Right hindlimb (tissue), 1 donor: Measurements from ENCODE around the gene NUP210.
A peak's percentile ranks its signal among the peaks of the same experiment; 100 is the strongest.
"Not testable (repeated sequence)": the region's sequence is repeated elsewhere in the genome, so short reads cannot be mapped to it uniquely, and the experiment has no call there.

Source experiments
- DNase-seq: peaks from one replicate; pipeline ENCODE4 v3.0.0-alpha.2; 2018

NUP210 gene

DNA sequence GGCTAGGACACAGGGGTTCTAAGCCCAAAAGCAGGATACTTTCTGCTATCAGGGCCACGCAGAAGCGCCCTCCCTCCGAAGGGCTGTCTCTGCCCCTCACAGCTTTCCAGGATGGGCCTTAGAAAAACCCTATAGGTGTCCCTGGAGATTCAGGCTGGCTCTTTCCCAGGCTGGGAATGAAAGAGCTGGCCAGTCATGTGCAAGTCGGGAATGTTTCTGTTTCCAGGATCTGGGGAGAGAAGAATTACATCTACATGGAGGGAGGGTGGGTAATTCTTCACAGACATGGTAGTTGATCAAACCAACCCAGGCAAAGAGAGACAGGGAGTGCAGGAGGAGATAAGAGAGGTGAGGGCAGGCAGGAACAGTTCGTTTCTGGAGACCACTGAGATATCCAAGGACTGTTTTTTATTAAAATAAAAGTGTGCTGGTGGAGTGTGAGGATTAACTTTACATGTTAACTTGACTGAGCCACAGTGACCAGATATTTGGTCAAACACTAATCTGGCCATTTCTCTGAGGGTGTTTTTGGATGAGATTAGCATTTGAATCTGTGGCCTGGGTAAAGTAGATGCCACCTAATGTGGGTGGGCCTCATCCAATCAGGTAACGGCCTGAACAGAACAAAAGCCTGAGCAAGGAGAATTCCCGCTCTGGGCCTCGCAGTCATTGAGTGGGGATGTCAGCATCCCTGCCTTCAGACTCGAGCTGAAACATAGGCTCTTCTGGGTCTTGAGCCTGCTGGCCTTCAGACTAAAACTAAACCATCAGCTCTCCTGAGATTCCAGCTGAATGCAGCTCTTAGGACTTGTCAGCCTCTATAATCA is 15.3 kb downstream of the NUP210 start:
- no peak for DNase-seq

DNA sequence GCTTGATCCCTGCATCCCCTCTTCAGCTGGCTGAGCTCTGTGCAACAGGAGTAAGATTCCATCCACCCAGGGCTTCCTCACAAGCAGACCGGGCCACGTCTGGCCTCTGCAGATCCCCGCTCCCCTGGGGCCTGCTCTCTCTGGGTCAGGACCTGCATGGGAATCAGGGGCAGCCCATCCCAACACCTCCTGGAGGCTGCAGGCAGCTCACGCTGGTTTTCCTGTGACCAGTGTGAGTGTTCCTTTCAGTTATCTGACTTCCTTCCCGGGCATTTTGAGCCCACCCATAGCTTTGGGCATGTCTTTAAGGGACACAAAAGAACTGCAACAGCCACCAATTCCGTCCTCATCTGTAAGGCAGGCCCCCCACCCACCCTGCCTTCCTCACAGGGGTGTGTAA is 16.3 kb downstream of the NUP210 start:
- no peak for DNase-seq

DNA sequence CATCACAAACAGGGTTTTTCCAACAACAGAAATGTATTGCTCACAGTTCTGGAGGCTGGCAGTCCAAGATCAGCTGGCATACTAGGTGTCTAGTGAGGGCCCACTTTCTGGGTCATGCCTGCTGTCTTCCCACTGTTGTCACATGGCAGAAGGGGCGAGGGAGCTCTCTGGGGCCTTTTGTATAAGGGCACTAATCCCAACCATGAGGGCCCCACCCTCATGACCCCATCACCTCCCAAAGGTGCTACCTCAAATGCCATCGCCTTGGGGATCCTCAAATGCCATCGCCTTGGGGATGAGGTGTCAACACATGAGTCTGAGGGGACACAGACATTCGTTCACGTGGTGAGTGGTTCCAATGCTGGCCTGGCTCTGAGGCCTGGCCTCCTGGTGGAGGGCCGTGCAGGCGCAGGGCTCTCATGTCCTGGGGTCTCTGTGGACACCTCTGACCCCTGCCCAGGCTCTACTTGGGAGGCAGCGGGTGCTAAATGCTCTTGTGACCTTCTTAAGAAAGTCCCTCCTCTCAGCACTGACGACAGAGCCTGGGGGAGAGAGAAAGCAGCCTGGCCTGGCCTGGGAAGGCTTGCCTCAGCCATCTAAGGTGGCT is 16.8 kb downstream of the NUP210 start:
- no peak for DNase-seq

DNA sequence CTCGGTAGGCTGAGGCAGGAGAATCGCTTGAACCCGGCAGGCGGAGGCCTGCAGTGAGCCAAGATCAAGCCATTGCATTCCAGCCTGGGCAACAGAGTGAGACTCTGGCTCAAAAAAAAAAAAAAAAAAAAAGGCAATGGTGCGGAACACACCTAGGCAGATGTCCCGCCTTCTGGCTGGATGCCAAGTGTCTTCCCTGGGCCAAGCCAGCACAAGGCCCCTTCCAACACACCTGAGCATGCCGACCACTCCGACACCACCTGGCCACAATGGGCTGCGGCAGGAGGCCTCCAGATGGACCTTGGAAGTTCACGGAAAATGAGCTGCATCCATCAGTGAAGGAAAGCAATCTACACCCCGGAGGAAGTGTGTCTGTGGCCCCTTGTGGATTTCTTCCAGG is 19.0 kb downstream of the NUP210 start:
- no peak for DNase-seq

DNA sequence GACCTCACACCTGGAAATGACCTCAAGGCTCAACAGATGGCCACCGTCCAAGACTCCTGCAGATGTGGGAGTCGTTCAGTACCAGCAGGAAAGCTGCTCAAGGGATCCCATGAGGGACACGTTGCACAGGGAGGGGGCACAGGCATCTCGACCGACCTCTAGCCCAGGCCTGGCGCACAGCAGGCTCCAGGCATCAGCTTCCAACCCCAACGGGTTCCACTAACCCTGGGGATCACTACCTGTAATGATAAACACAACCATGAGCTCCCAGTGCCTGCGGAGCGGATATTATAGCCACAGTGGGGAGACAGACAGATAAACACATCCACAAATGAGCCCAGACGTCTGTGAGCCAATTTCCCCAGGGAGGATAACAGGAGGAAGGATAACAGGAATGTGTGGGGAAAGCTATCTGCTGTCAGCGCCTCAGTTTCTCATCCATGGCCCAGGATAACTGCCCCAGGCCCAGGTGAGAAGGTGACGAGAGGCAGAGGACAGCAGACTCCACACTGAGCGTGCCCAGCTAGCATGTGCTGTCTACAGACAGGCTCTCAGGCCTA is 19.9 kb downstream of the NUP210 start:
- DNase-seq: no peak

DNA sequence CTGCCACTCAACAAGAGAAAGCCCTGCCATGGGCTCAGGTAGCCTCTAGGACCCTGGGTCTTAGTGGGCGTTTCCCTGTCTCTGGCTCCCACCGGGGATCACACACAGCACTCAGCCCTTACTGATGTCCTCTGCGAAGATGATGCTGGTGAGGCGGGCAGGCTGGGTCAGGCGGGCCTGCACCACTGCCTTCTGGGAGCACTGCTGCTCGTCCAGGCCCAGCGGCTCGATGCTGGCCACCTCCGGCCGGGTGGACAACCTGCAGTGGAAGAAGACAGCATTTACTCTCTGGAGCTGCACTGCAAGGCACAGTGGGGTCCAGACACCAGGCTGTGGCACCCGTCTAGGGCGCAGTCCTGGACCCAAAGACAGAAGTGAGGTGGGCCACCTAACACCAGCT is 20.5 kb downstream of the NUP210 start:
- DNase-seq: no peak

DNA sequence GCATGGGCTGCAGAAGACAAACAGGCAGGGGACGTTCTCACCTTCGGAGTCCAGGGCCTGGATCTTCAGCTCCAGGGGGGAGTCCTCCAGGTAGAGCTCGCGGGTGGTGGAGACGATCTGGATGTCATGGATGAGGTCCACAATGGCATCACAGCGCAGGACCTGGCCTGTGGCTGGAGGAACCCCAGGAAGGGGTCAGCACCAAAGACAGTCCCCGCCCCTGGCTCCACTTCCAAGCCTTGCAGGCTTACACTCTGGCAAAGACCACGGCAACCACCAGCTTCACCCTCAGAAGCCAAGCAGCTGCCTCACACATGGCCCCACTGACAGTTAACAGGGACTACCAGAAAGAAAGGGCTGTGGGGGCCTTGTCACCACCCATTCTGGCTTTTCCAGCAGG is 22.8 kb downstream of the NUP210 start:
- DNase-seq: no peak

DNA sequence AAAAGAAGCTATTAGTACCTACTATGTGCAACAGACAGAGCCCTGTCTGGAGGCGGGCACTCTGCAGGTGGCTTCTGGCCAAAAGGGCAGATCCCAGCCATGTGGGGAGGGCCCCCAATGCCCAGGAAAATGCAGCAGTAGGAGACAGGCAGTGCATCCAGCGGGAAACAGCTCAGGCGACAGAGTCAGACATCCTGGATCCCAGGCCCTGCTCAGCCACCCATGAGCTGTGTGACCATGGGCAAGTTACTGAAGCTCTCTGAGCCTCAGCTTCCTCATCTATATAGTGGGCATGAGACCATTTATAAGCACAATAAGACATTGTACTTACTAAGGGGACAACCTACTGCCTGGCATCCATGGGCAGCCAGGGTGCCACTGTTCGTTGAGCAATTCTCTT is 25.8 kb downstream of the NUP210 start:
- no peak for DNase-seq

DNA sequence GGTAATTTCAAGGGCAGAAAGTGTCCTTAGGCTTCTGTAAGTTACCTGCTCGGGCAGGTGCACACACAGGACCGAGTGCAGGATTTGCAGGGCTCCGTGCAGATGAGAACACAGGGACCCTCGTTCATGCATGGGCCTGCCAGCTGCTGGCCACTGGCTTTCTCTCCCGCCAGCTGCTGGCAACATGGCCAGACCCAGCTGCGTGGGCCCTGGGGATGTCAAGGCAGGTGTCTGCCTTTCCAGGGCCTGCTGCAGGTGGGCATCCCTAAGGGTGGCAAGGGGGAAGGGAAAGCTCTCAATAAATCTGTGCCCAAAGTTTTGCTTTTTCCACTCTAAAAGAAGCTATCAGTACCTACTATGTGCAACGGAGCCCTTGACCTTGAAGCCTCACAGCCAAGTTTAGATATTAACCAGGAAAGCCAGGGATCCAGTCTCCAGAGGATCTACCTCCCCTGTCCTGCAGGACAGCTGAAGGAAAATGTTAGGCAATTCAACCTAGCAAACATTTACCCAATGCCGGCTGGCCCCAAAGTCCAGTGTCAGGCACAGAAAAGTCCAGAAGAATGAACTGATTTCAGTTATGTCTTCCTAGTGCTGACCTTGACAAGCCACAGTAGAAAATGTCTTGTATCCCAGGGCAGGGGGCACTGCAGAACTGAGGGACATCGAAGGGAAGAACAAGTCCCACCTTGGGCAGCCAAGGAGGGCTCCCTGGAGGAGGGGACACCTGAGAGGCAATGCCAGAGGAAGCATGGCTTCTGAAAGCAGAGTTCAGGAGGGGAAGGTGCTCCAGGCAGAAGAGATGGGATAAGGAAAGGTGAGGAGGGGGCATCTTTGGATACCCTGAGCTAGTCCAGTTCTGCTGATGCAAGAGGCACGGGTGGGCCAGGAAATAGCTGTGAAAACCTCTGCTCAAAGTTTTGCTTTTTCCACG is 26.4 kb downstream of the NUP210 start:
- DNase-seq: no peak

DNA sequence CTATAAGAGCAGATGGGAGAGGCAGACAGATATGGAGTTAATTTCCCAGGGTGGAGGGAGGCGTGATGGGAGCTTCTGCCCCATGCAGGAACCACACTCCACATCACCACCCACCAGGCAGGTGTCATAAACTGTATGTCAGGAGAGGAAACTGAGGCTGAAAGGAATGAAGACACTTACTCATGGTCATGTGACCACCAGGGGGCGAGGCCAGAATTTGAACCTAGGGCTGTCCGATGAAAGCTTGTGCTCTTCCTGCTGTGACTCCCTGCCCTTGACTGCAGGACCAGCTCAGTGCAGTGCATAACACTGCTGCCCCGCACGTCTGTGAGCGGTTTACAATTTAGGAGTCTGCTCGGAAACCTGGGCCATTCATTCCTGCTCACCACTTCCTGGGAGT is 28.8 kb downstream of the NUP210 start:
- DNase-seq: no peak

DNA sequence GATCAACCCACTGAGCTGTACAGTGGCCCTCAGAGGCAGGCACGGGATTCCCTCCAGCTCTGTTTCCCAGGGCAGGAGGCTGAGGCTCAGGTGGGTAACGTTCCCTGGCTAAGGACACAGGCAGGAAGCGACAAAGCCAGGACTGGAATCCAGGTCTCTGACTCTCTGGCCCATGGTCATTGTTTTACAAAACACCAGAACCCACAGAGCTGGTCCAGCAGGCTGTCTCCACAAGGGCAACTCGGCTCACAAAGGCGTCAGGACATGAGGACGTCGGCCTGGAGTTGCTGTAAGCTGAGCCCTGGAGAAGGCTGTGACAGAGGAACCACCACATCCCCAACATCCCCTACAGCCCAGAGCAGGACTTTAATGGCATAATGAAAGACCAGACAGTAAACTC is 30.7 kb downstream of the NUP210 start:
- DNase-seq: no peak

DNA sequence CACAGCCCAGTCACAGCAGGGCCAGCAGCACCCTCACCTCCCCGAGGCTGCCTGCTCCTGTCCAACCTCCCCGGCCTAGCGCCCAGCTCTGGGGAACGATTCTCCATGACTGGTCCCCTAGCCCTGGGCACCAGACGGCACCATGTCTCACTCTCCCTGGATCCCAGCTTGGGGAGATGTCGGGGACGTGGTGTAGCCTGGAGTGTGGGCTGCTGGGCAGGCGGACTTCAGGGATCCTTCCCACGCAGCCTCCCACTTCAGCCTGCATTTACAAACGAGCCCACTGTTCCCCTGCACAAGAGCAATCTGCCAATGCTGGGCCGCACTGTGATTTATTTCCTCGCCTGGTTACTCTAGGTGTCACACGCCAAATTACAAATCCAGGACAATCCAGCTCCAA is 31.3 kb downstream of the NUP210 start:
- no peak for DNase-seq

DNA sequence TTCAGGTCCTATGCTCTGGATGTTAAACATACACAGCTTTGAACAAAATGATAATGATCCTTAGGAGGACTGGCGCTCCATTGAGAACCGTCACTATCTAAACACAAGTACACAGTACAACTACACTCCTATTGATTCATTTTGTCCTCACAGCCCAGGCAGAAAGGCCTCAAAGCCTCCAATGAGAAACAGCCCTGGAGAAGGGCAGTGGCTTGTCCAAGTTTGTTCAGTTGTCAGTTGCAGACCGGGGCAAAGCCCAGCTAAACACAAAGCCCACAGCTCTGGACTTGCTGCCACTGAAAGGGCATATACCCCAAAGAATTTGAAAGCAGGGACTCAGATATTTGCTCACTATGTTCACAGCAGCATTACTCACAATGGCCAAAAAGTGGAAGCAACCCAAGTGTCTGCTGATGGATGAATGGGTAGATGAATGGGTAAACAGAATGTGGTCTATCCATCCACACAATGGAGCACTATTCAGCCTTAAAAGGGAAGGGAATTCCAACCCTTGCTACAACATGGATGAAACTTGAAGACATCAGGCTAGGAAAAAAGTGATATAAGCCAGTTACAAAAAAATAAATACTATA is 34.7 kb downstream of the NUP210 start:
- no peak for DNase-seq

DNA sequence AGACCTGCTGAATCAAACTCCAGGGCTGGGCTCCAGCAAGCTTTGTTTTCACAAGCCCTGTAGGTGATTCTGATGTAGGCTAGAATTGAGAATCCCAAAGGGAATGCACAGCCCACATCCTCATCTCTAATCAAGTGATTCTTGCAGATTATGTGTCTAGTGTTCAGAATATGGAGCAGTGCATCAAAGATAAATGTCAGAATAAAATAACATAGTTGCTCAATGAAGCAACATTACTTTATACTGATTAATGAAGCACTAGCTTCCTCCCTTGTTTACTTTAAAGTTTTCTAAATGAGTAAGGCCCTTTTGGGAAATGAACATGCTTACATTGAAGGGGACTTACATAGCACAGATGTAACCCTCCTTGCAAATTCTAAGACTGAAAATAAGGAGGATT is 39.2 kb downstream of the NUP210 start:
- DNase-seq: no peak

DNA sequence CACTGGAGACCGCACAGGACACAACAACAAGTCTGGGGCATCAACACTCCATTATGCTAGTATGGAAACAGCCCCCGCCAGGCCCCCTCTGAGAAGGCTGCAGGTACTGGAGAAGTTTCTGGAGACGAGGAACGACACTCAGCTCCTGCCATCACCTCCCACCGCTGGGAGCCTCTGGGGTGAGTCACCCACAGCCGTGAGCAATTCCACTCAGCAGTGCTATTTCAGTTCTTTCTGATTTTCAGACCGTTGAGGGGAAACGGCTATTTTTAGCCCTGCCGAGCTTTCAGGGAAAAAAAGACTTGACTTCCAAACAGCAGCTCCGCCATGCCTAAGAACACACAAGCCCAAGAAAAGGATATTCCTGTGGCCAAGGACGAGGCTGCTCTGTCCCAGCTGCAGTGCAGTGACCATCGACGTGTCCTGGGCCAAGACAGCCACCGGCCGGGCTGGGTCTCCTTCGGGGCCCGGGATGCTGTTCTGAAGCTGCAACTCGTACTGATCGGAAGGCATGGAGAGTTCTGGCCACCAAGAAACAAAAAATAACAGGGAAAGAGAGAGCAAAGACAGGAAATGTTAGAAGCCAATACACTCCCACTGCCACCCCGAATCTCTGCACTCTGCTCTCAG is 40.8 kb downstream of the NUP210 start:
- DNase-seq: peak; percentile 53

DNA sequence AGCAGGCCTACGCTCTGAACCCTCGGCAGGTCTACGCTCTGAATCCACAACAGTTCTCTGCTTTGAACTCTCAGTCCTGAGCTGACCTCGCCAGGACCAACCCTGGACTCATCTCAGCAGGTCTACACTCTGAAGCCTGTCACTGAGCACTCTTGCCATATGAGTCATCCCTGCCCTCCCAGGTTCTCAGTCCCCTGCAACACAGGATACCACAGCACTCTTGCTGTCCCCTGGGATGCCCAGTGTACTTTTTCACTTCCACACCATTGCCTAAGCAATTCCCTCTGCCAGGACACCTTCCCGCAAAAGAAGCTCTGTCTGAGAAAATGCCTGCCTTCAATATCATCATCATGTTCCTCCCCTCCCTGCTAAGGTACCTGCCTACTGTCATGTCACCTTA is 42.0 kb downstream of the NUP210 start:
- no peak for DNase-seq

DNA sequence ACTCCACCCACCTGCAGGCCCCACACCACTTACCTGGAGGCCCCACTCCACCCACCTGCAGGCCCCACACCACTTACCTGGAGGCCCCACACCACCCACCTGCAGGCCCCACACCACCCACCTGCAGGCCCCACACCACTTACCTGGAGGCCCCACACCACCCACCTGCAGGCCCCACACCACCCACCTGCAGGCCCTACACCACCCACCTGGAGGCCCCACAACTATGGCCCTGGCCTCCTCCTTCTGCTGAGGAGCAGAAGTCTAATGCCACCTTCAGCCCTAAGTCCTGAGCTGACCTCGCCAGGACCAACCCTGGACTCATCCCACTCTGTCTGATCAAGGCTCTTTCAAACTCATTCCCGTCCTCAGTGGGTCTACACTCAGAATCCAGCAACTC is 42.4 kb downstream of the NUP210 start:
- not testable (repeated sequence) for DNase-seq

DNA sequence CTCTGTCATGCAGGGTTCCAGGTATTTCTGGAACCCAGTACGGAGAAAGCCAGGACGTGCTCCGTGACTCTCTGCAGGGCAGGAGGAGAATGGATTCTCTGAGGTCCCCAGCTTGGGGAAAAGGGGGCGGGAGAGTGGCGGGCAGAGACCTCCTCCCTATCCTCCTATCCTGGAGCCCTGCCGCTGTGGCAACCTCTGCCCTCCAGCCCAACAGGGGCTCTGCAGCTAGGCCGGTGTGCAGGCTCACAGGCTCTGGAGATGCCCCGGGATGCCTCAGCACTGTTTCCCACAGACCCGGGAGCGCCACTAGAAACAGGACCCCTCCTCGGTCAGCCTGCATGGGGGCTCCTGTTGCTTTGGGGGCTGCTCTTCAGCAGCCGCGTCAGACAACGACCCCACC is 43.1 kb downstream of the NUP210 start:
- DNase-seq: no peak

DNA sequence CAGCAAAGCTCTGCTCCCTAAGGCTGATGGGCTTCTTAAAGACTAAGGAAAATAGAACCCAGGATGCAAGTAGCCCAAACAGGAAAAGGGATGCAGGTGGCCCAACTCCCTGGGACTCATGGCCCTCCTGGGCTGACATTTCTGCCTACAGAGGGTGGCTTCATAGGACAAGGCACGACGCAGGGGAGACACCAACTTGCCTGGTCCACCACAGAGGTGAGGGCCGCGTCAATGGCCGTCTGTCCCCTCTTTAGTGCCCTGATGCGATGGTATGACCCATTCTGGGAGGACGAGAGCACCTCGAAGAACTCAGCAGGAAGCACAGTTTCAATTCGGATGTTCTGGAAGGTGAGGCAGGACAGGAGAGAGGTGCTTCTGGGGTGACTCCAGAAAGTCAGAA is 44.0 kb downstream of the NUP210 start:
- no peak for DNase-seq

DNA sequence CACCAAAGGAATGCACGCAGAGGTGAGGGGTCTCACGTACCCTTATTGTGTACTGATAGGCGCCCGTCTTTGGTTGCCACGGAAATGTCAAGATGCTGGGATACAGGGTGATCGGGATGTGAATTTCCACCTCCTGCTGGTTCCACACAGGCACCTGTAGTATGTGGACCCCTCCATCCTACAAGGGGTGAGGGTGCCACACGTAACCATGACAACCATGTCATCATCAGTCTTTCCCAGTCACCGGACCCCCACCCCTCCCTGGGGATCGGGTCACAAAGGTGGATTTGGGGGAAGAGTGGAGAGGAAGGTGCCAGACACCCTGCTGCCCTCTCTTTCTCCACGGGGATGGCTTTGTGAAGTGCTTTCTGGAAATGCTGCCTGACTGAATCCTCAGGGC is 44.7 kb downstream of the NUP210 start:
- DNase-seq: no peak

DNA sequence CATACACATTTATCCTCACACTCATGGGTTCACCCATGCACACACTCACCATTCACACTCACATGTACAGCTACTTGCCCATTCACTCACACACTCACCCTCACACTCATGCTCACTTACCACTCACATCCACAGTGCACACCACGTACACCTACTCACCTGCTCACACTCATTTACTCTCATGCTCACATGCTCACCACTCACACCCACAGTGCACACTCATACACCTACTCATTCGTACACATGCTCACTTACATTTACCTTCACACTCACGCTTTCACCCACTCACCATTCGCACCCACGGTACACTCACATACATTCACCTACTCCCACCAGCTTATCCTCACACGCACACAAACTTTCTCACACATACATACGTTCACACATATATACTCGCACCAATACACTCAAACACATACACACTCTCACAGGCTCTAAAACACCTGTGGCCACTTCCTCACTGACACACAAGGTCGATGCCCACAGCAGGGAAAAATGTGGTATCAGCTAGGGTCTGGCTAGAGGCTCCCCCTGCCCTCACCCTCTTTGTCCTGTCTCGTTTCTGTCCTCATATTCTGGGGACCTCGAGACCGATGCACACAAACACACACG is 46.0 kb downstream of the NUP210 start:
- DNase-seq: no peak

DNA sequence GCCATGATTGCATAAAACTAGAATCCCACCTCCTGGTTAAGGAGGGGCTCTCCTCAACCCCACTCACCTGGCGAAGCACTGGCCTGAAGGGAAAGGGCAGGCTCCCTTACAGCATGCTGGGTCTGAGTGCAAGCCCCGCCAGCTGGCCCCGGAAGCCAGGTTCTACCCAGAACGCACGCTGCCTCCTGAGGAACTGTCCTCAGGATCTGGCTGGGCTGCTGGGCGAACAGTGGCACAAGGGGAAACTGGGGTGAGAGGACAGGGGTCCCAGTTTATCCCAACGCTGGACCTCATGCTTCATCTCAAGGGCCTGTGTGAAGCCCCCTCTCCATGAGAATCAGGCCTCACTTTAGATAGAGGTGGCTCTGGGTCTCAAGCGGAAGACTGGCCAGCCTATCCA is 47.5 kb downstream of the NUP210 start:
- no peak for DNase-seq
